HepG2 (cell line): Measurements from ENCODE around the gene CMTM8. TPM values are rescaled to one million over a fixed set of nuclear protein-coding genes. Genes with fewer than 3 reads are reported as not detected.
A peak's percentile ranks its signal among the peaks of the same experiment; 100 is the strongest.

Source experiments
- ATAC-seq: fragments of 200-7000 bp; cut with Tn5 transposase; 3 replicates; pipeline ENCODE4 v1.9.1; 2020; ENCODE audit warnings: mild to moderate bottlenecking, moderate library complexity
- BruUV-seq: library from RNA; stranded (reverse); fragments of 400-500 nt; replicated peaks from 2 replicates; lab custom pipeline; 2021; lab: Mats Ljungman, UMichigan
- CTCF ChIA-PET: fragments of 300-600 bp; formaldehyde crosslinking; extraction: SDS; loops from one replicate; lab custom pipeline; 2021; ENCODE audit warnings: low total read pairs, inconsistent platforms, low intra/inter-chr PET ratio; lab: Yijun Ruan, JAX
- POLR2A ChIA-PET: fragments of 350-600 bp; sonication (Branson Sonifier 250); formaldehyde crosslinking; loops from one replicate; lab custom pipeline; 2020; ENCODE audit warnings: antibody characterized with exemption, inconsistent platforms; lab: Yijun Ruan, JAX
- DNase-seq: peaks from one replicate; pipeline ENCODE4 v3.0.0-alpha.2; 2015; ENCODE audit warnings: low spot score
- FAIRE-seq: peaks from 3 replicates; lab custom pipeline; 2011; peaks lifted over from hg19 to GRCh38; lab: Jason Lieb, UNC
- H2AFZ ChIP-seq: one replicate; pipeline ENCODE4 v1.6.1; 2011; ENCODE audit warnings: low read length, inconsistent platforms
- H3K27ac ChIP-seq: fragments of 300-600 bp; 3 replicates; pipeline ENCODE4 v1.8.0; 2011; ENCODE audit warnings: mixed run types, mild to moderate bottlenecking, mixed read lengths, low read length, inconsistent platforms; ENCODE audit not compliant: insufficient read depth; ENCODE audit errors: extremely low read length
- H3K27me3 ChIP-seq, 2 experiments: fragments of 200-600 bp in 1 of 2; 2 replicates in 1 of 2; 3 replicates in 1 of 2; pipeline versions ENCODE4 v1.6.0 to v1.8.0; 2011; ENCODE audit warnings: low read length in 2 of 2, mild to moderate bottlenecking in 2 of 2, moderate library complexity in 2 of 2, inconsistent platforms in 1 of 2; ENCODE audit not compliant: insufficient read depth in 2 of 2, control insufficient read depth in 1 of 2
- H3K36me3 ChIP-seq, 2 experiments: fragments of 200-600 bp in 1 of 2; replicated peaks in 1 of 2; 2 replicates in 1 of 2; 3 replicates in 1 of 2; pipeline versions ENCODE4 v1.5.1 to v1.8.0; 2011; ENCODE audit warnings: low read length in 2 of 2, inconsistent platforms in 1 of 2; ENCODE audit not compliant: insufficient read depth in 2 of 2, control insufficient read depth in 1 of 2
- H3K4me1 ChIP-seq: 2 replicates; pipeline ENCODE4 v1.5.1; 2012; ENCODE audit warnings: low read length, inconsistent platforms; ENCODE audit not compliant: insufficient read depth
- H3K4me2 ChIP-seq: 2 replicates; pipeline ENCODE4 v1.6.0; 2011; ENCODE audit warnings: low read depth, low read length, inconsistent platforms
- H3K4me3 ChIP-seq, 3 experiments: fragments of 200-600 bp in 1 of 3; sonication (generic), shearing (Covaris generic) in 1 of 3; replicated peaks in 1 of 3; 2 replicates each; pipeline ENCODE4 v1.5.1; 2011 to 2016; ENCODE audit warnings: low read length in 3 of 3, inconsistent platforms in 2 of 3, low read depth in 2 of 3, mild to moderate bottlenecking in 2 of 3, control low read depth in 1 of 3, mixed read lengths in 1 of 3; ENCODE audit not compliant: insufficient read depth in 1 of 3
- H3K79me2 ChIP-seq: one replicate; pipeline ENCODE4 v1.6.1; 2011; ENCODE audit warnings: low read length, inconsistent platforms; ENCODE audit not compliant: insufficient read depth
- H3K9ac ChIP-seq: 2 replicates; pipeline ENCODE4 v1.6.0; 2011; ENCODE audit warnings: mild to moderate bottlenecking, low read depth, low read length, inconsistent platforms; ENCODE audit not compliant: insufficient read depth
- H3K9me3 ChIP-seq: 2 replicates; pipeline ENCODE4 v1.5.1; 2012; ENCODE audit warnings: mild to moderate bottlenecking, low read length
- H4K20me1 ChIP-seq: 2 replicates; pipeline ENCODE4 v1.6.0; 2011; ENCODE audit warnings: inconsistent platforms, mild to moderate bottlenecking, low read length, moderate library complexity; ENCODE audit not compliant: insufficient read depth
- CEBPG ChIP-seq: IDR thresholded peaks from 2 replicates; pipeline ENCODE4 v1.6.1; 2016
- ELF3 ChIP-seq: IDR thresholded peaks from 2 replicates; pipeline ENCODE4 v1.6.1; 2016; ENCODE audit warnings: missing genetic modification reagents, missing compliant biosample characterization
- EP300 ChIP-seq, 3 experiments: sonication (generic) in 1 of 3; formaldehyde crosslinking in 1 of 3; IDR thresholded peaks; 2 replicates each; pipeline versions ENCODE4 v1.5.1 to v1.6.1; 2011 to 2020; ENCODE audit warnings: low read depth in 2 of 3, low read length in 2 of 3, borderline replicate concordance in 1 of 3, improper control_type of control experiment in 1 of 3, mild to moderate bottlenecking in 1 of 3, missing genetic modification reagents in 1 of 3, moderate library complexity in 1 of 3
- FOXK2 ChIP-seq: fragments of 450-650 bp; IDR thresholded peaks from 2 replicates; pipeline ENCODE4 v1.6.1; 2016
- FOXO1 ChIP-seq: sonication (generic); formaldehyde crosslinking; IDR thresholded peaks from 2 replicates; pipeline ENCODE4 v1.4.0; 2020; ENCODE audit warnings: missing genetic modification reagents
- HMG20A ChIP-seq: IDR thresholded peaks from 2 replicates; pipeline ENCODE4 v1.6.1; 2016; ENCODE audit warnings: borderline replicate concordance
- PAXIP1 ChIP-seq: sonication (generic); formaldehyde crosslinking; conservative IDR thresholded peaks from 2 replicates; pipeline ENCODE4 v1.4.0; 2020; ENCODE audit warnings: mild to moderate bottlenecking, missing genetic modification reagents, moderate library complexity
- SALL1 ChIP-seq: sonication (generic); formaldehyde crosslinking; IDR thresholded peaks from 2 replicates; pipeline ENCODE4 v1.8.0; 2022; ENCODE audit warnings: mild to moderate bottlenecking, missing genetic modification reagents
- SSRP1 ChIP-seq: IDR thresholded peaks from 2 replicates; pipeline ENCODE4 v1.6.1; 2016; ENCODE audit warnings: control low read depth
- ZFP41 ChIP-seq: sonication (generic); formaldehyde crosslinking; IDR thresholded peaks from 2 replicates; pipeline ENCODE4 v1.4.0; 2020; ENCODE audit warnings: mild to moderate bottlenecking, missing genetic modification reagents, borderline replicate concordance
- ZNF232 ChIP-seq: sonication (generic); formaldehyde crosslinking; IDR thresholded peaks from 2 replicates; pipeline ENCODE4 v1.4.0; 2020; ENCODE audit warnings: missing genetic modification reagents, borderline replicate concordance
- ZNF331 ChIP-seq: sonication (generic); formaldehyde crosslinking; IDR thresholded peaks from 2 replicates; pipeline ENCODE4 v1.4.0; 2020; ENCODE audit warnings: missing genetic modification reagents
- WGBS: methylation state at CpG from one replicate; pipeline ENCODE4 v1.1.6; 2017; ENCODE audit warnings: low lambda C conversion rate; 5-methylcytosine and 5-hydroxymethylcytosine counted together
- in situ Hi-C: cut with HindIII; loops from 2 replicates; pipeline ENCODE4 v1.10.0; 2017; ENCODE audit warnings: low pct_unique_long_range_greater_than_20kb; ENCODE audit not compliant: extremely low pct_ligation_motif_present
- intact Hi-C: fragments of 100-400 bp; cut with micrococcal nuclease; formaldehyde crosslinking; loops from one replicate; pipeline ENCODE4 v1.10.0; 2022; ENCODE audit not compliant: unreplicated experiment
- polyA plus RNA-seq, 8 experiments: library from polyadenylated mRNA; depleted of rRNA in 3 of 8; stranded (reverse) in 7 of 8; unstranded in 1 of 8; fragments of >200 nt; fragmentation: Illumina TruSeq in 4 of 8; extraction: Trizol in 4 of 8; gene quantifications; 2 replicates each; pipeline versions ENCODE4 v1.2.1 to v1.2.3, GENCODE V29; 2011 to 2016; ENCODE audit warnings: low read depth in 4 of 8, missing spikeins in 1 of 8, mixed read lengths in 1 of 8; ENCODE audit not compliant: insufficient read depth in 1 of 8
- total RNA-seq, 5 experiments: library from RNA; depleted of rRNA; stranded (reverse); fragments of >200 nt; fragmentation: Illumina TruSeq; extraction: Trizol; gene quantifications; 2 replicates each; pipeline ENCODE4 v1.2.3, GENCODE V29; 2016; ENCODE audit warnings: low read depth in 1 of 5
- TF ChIP-seq, protein P1 (sequence below), 2 experiments: fragments of 450-650 bp in 1 of 2; sonication (generic) in 1 of 2; formaldehyde crosslinking; IDR thresholded peaks; 2 replicates each; pipeline versions ENCODE4 v1.5.0 to v1.8.0; 2020 to 2022; ENCODE audit warnings: mild to moderate bottlenecking in 1 of 2, missing genetic modification reagents in 1 of 2
- TF ChIP-seq, protein P2 (sequence below): sonication (generic); formaldehyde crosslinking; IDR thresholded peaks from 2 replicates; pipeline ENCODE4 v1.8.0; 2022; ENCODE audit warnings: missing genetic modification reagents, mild to moderate bottlenecking, borderline replicate concordance
- TF ChIP-seq, protein P3 (sequence below): sonication (generic); formaldehyde crosslinking; IDR thresholded peaks from 2 replicates; pipeline ENCODE4 v1.5.0; 2020; ENCODE audit warnings: missing genetic modification reagents
- TF ChIP-seq, protein P4 (sequence below): sonication (generic); formaldehyde crosslinking; IDR thresholded peaks from 2 replicates; pipeline ENCODE4 v1.4.0; 2020; ENCODE audit warnings: missing genetic modification reagents

The CMTM8 gene
- total and polyA plus RNA-seq, 2 of the 13 experiments (the other 11 are each of a cell fraction or from before 2014, with no cell fraction given): 8.9 to 15.8 TPM

GRCh38 chr3:32276279-32276841, 37.9 kb downstream of the CMTM8 start:
- H3K27ac ChIP-seq: peak overlapping the region; percentile 39
- intact Hi-C loops: no loop called here
- H3K27me3 ChIP-seq: no peaks in the 10 kb centered on the region
- CTCF ChIA-PET: no interaction called here
- no peaks in the 10 kb centered on the region; the same call in 1 of the 2 replicates for H4K20me1 ChIP-seq
- DNase-seq (peak; percentile 67), ATAC-seq (peak; percentile 85), FAIRE-seq (peak; percentile 32)
- peak overlapping the region; percentile 33 for H3K4me2 ChIP-seq
- 19% methylated on average over 4 of the region's 4 CpGs for WGBS
- POLR2A ChIA-PET: interaction anchor here (0.6 to 0.8 kb wide), 4 partner anchors 16 to 37 kb away, joined by 3 read pairs; no protein-coding TSS in a partner anchor
- no peak overlapping the region for H3K9ac ChIP-seq
- H3K9me3 ChIP-seq: no peaks in the 10 kb centered on the region
- no peaks in the 10 kb centered on the region for H3K36me3 ChIP-seq
- H3K79me2 ChIP-seq: peaks cover 12% of the 10 kb centered on the region
- BruUV-seq: no TSS peak
- H2AFZ ChIP-seq: no peak overlapping the region
- in situ Hi-C loops: no loop called here
- H3K4me3 ChIP-seq: no peak overlapping the region
- H3K4me1 ChIP-seq: peaks cover 48% of the 10 kb centered on the region
- no peak for TF ChIP-seq FOXO1 (CRISPR knock-in tag)
- TF ChIP-seq PAXIP1 (CRISPR knock-in tag): peak; percentile 21; the same call in 1 of the 2 replicates
- TF ChIP-seq SALL1 (CRISPR knock-in tag): peak; percentile 30; the same call in 1 of the 2 replicates
- 0 out of 2 replicates have a peak, but pooled peaks have one; percentile 20 for TF ChIP-seq ELF3 (CRISPR knock-in tag)
- TF ChIP-seq ZNF232: no peak
- peak; percentile 74 for TF ChIP-seq CEBPG (CRISPR knock-in tag)
- TF ChIP-seq, protein P1, sequence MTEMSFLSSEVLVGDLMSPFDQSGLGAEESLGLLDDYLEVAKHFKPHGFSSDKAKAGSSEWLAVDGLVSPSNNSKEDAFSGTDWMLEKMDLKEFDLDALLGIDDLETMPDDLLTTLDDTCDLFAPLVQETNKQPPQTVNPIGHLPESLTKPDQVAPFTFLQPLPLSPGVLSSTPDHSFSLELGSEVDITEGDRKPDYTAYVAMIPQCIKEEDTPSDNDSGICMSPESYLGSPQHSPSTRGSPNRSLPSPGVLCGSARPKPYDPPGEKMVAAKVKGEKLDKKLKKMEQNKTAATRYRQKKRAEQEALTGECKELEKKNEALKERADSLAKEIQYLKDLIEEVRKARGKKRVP (CRISPR knock-in tag; IDR thresholded peaks at IDR 0.05): peak in 1 of 2 experiments; percentile 58; a peak in 1 of 4 replicates
- 0 out of 2 replicates have a peak, but pooled peaks have one; percentile 24 for TF ChIP-seq ZNF331 (CRISPR knock-in tag)
- TF ChIP-seq, protein P2, sequence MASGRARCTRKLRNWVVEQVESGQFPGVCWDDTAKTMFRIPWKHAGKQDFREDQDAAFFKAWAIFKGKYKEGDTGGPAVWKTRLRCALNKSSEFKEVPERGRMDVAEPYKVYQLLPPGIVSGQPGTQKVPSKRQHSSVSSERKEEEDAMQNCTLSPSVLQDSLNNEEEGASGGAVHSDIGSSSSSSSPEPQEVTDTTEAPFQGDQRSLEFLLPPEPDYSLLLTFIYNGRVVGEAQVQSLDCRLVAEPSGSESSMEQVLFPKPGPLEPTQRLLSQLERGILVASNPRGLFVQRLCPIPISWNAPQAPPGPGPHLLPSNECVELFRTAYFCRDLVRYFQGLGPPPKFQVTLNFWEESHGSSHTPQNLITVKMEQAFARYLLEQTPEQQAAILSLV (CRISPR knock-in tag): no peak
- no peak for TF ChIP-seq FOXK2
- TF ChIP-seq EP300 (IDR thresholded peaks at IDR 0.05; ENCODE audit: low read depth in 2 of 2, low read length in 2 of 2): 0 out of 4 replicates have a peak, but pooled peaks of 1 of the 2 experiments have one; percentile 10
- no peak for TF ChIP-seq EP300 (CRISPR knock-in tag; IDR thresholded peaks at IDR 0.05; ENCODE audit: borderline replicate concordance)
- TF ChIP-seq ZFP41 (CRISPR knock-in tag): no peak
- TF ChIP-seq, protein P3, sequence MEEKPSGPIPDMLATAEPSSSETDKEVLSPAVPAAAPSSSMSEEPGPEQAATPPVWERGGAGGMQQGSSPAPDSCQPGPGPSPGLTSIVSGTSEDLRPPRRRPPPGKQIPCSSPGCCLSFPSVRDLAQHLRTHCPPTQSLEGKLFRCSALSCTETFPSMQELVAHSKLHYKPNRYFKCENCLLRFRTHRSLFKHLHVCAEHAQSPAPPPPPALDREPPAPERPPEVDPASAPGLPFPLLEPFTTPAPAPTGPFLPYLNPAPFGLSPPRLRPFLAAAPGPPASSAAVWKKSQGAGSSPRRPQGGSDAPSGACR: no peak
- TF ChIP-seq, protein P4, sequence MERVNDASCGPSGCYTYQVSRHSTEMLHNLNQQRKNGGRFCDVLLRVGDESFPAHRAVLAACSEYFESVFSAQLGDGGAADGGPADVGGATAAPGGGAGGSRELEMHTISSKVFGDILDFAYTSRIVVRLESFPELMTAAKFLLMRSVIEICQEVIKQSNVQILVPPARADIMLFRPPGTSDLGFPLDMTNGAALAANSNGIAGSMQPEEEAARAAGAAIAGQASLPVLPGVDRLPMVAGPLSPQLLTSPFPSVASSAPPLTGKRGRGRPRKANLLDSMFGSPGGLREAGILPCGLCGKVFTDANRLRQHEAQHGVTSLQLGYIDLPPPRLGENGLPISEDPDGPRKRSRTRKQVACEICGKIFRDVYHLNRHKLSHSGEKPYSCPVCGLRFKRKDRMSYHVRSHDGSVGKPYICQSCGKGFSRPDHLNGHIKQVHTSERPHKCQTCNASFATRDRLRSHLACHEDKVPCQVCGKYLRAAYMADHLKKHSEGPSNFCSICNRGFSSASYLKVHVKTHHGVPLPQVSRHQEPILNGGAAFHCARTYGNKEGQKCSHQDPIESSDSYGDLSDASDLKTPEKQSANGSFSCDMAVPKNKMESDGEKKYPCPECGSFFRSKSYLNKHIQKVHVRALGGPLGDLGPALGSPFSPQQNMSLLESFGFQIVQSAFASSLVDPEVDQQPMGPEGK (CRISPR knock-in tag): peak; percentile 70
- TF ChIP-seq HMG20A: 0 out of 2 replicates have a peak, but pooled peaks have one; percentile 8
- no peak for TF ChIP-seq SSRP1 (CRISPR knock-in tag)
